ENCODE data around the gene SCN3A. TPM values are rescaled to one million over a fixed set of nuclear protein-coding genes. Genes with fewer than 3 reads are reported as not detected.

Gene SCN3A
- total and polyA plus RNA-seq, 2 of the 13 experiments (the other 11 are each of a cell fraction or from before 2014, with no cell fraction given) = not detected

GRCh38 chr2:165115258-165115657 is 88.6 kb downstream of the SCN3A start (continued):
- TF ChIP-seq CENPBD1 (CRISPR knock-in tag; IDR thresholded peaks at IDR 0.05; ENCODE audit: borderline replicate concordance, low read depth) (no peak), MATR3 (CRISPR knock-in tag; IDR thresholded peaks at IDR 0.05) (no peak), GABPB1 (CRISPR knock-in tag; IDR thresholded peaks at IDR 0.05) (peak; percentile 42; the same call in 1 of the 2 replicates), IKZF5 (CRISPR knock-in tag; IDR thresholded peaks at IDR 0.05) (no peak)
- TF ChIP-seq, protein P1, sequence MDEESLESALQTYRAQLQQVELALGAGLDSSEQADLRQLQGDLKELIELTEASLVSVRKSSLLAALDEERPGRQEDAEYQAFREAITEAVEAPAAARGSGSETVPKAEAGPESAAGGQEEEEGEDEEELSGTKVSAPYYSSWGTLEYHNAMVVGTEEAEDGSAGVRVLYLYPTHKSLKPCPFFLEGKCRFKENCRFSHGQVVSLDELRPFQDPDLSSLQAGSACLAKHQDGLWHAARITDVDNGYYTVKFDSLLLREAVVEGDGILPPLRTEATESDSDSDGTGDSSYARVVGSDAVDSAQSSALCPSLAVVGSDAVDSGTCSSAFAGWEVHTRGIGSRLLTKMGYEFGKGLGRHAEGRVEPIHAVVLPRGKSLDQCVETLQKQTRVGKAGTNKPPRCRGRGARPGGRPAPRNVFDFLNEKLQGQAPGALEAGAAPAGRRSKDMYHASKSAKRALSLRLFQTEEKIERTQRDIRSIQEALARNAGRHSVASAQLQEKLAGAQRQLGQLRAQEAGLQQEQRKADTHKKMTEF (CRISPR knock-in tag; IDR thresholded peaks at IDR 0.05) = 0 out of 2 replicates have a peak, but pooled peaks have one; percentile 20
- TF ChIP-seq, protein P2, sequence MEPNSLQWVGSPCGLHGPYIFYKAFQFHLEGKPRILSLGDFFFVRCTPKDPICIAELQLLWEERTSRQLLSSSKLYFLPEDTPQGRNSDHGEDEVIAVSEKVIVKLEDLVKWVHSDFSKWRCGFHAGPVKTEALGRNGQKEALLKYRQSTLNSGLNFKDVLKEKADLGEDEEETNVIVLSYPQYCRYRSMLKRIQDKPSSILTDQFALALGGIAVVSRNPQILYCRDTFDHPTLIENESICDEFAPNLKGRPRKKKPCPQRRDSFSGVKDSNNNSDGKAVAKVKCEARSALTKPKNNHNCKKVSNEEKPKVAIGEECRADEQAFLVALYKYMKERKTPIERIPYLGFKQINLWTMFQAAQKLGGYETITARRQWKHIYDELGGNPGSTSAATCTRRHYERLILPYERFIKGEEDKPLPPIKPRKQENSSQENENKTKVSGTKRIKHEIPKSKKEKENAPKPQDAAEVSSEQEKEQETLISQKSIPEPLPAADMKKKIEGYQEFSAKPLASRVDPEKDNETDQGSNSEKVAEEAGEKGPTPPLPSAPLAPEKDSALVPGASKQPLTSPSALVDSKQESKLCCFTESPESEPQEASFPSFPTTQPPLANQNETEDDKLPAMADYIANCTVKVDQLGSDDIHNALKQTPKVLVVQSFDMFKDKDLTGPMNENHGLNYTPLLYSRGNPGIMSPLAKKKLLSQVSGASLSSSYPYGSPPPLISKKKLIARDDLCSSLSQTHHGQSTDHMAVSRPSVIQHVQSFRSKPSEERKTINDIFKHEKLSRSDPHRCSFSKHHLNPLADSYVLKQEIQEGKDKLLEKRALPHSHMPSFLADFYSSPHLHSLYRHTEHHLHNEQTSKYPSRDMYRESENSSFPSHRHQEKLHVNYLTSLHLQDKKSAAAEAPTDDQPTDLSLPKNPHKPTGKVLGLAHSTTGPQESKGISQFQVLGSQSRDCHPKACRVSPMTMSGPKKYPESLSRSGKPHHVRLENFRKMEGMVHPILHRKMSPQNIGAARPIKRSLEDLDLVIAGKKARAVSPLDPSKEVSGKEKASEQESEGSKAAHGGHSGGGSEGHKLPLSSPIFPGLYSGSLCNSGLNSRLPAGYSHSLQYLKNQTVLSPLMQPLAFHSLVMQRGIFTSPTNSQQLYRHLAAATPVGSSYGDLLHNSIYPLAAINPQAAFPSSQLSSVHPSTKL (CRISPR knock-in tag; IDR thresholded peaks at IDR 0.05) = peak; percentile 69

Data from HepG2 (cell line).